Measurements from ENCODE around the gene OR6S1. TPM values are rescaled to one million over a fixed set of nuclear protein-coding genes. Genes with fewer than 3 reads are reported as not detected.

OR6S1 gene
- total RNA-seq, 2 experiments from 2014 or later = not detected

DNA sequence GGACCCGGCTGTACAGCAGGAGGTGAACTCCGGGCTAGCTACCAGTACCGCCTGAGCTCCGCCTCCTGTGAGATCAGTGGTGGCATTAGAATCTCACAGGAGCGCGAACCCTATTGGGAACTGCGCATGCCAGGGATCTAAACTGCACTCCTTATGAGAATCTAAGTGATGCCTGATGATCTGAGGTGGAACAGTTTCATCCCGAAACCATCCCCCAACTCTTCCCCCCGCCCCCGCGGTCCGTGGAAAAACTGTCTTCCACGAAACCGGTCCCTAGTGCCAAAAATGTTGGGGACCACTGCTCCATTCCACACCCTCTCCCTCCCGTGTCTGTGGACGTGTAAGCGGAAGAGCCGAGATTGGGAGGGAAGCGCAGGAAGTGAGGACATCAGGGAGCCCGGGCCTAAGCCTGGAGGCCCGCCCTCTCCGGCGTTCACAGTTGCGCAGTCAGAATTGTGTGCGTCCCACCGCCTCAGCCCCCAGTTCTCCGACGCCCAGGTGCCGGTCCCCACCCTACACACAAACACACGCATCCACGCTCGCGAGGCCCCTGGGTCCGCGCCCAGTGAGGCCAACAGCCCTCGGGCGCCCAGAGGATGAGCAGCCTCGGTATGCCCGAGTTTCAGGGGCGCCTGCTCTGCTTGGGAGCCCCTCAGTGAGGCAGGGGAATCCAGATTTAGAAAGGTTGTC lies 41.1 kb upstream of the OR6S1 start:
- no peaks in the 10 kb centered on the region for H3K27me3 Mint-ChIP-seq

GRCh38 chr14:20682127-20682434 lies 40.6 kb upstream of the OR6S1 start:
- H3K4me3 Mint-ChIP-seq = no peak overlapping the region
- intact Hi-C loops (cut with DNase I, micrococcal nuclease) = loop anchor here (1.0 to 10.0 kb wide), 11 partner anchors 73 to 583 kb away; partner anchors contain the start of genes PARP2 (in 2 of the 2), TEP1 (in 2 of the 2), APEX1 (in 1 of the 2) and CCNB1IP1 (in 1 of the 2)
- ChIA-PET CTCF (interaction anchor here (0.7 to 5.5 kb wide), 18 partner anchors 9 to 423 kb away, joined by 3 to 45 read pairs (median 6); partner anchors contain the start of genes PARP2 and PIP4P1), POLR2A (interaction anchor here (1.7 to 1.9 kb wide), 3 partner anchors 14 to 339 kb away, joined by 6 to 8 read pairs (median 7); partner anchors contain the start of gene PARP2)
- H3K4me1 Mint-ChIP-seq = peaks cover 30% of the 10 kb centered on the region
- H3K9me3 Mint-ChIP-seq (ENCODE audit: low read depth) = no peaks in the 10 kb centered on the region
- no peak for DNase-seq
- no peak overlapping the region for H3K27ac Mint-ChIP-seq
- no peaks in the 10 kb centered on the region for H3K36me3 Mint-ChIP-seq (ENCODE audit: low read depth)
- no peak for ATAC-seq
- no peaks in the 10 kb centered on the region for H3K27me3 Mint-ChIP-seq

More for the DNA sequence above, 41.1 kb upstream of the OR6S1 start:
- Mint-ChIP-seq H3K4me1 (peaks cover 30% of the 10 kb centered on the region), H3K36me3 (ENCODE audit: low read depth) (no peaks in the 10 kb centered on the region), H3K9me3 (ENCODE audit: low read depth) (no peaks in the 10 kb centered on the region), H3K4me3 (no peak overlapping the region), H3K27ac (no peak overlapping the region)
- DNase-seq = peak; percentile 88
- peak; percentile 68 for ATAC-seq
- CTCF ChIA-PET = interaction anchor here (0.7 to 5.5 kb wide), 16 partner anchors 9 to 339 kb away, joined by 3 to 45 read pairs (median 6); partner anchors contain the start of genes PARP2, PIP4P1 and RNASE6
- intact Hi-C loops (cut with DNase I, micrococcal nuclease) = loop anchor here (1.0 to 10.0 kb wide), 14 partner anchors 49 to 582 kb away; partner anchors contain the start of genes PARP2 (in 2 of the 2), TEP1 (in 2 of the 2), APEX1 (in 1 of the 2) and CCNB1IP1 (in 1 of the 2)
- POLR2A ChIA-PET = interaction anchor here (0.8 to 1.9 kb wide), 4 partner anchors 14 to 340 kb away, joined by 3 to 8 read pairs (median 6); partner anchors contain the start of gene PARP2

DNA sequence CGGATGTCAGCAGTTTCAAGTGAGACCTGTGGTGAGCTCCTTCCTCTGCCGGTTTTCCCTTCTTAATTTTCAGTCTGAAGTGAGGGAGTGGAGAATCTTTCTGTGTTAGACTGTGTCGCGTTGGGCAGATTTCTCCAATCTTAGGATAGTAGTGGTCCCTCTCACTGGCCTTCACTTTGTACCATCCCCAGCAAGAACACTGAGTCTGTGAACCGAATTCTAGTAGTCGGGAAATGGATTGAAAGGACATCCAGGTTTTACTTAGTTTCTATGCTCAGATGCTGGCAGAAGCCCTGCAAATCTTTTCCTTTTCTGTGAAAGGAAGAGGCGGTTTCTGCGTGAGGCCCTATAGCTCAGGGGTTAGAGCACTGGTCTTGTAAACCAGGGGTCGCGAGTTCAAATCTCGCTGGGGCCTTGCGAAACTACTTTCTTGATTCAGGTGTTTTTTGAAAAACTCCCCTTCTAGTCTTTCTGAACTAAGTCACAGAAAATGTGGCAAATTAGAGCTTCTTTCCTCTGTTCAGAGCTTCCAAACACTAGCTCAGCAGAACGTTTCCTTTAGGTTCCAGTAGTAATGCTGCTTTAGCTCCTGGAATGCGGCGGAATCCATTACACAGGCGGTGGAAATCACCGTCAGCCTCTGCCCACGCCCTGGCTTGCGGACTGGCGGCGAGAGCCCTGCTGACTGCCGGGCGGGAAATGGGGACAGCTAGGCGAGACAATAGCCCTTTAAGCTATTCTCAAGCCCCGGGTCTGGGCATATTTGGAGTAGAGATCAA lies 40.0 kb upstream of the OR6S1 start:
- peak; percentile 21 for ATAC-seq
- Mint-ChIP-seq H3K4me1 (peaks cover 30% of the 10 kb centered on the region), H3K27me3 (no peaks in the 10 kb centered on the region), H3K36me3 (ENCODE audit: low read depth) (no peaks in the 10 kb centered on the region), H3K27ac (no peak overlapping the region), H3K9me3 (ENCODE audit: low read depth) (no peaks in the 10 kb centered on the region), H3K4me3 (no peak overlapping the region)
- intact Hi-C loops (cut with DNase I, micrococcal nuclease) = loop anchor here (1.0 to 10.0 kb wide), 18 partner anchors 13 to 583 kb away; partner anchors contain the start of genes APEX1 (in 2 of the 2), PARP2 (in 2 of the 2), TEP1 (in 2 of the 2) and CCNB1IP1 (in 1 of the 2)
- peak; percentile 91 for DNase-seq
- CTCF ChIA-PET = interaction anchor here (0.7 to 5.5 kb wide), 23 partner anchors 10 to 429 kb away, joined by 3 to 45 read pairs (median 6); partner anchors contain the start of genes PARP2 and PIP4P1
- POLR2A ChIA-PET = interaction anchor here (1.7 to 1.9 kb wide), 3 partner anchors 13 to 339 kb away, joined by 6 to 8 read pairs (median 7); partner anchors contain the start of gene PARP2

DNA sequence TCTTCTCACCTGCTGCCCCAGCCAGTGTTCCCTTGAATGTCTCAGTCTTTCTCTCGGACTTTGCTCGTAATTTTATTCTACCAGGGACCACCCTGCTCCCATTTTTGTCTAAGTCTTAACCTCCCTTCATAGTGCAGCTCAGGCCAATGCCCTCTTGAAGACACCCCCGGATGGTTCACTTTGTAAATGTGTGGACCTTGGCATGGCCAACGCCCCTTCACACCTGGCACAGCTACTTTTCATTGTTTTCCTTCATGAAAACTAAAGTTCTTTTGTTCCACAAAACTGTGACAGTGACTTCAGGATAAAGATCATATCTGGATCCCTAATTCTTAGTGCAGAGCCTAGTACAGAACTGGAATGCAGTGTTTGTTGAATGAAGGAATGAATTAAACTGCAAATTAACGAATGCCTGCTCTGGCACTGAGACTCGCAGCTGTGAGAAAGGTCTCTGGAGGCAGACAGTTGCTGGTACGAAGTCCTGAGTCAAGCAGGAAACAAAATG lies 39.4 kb upstream of the OR6S1 start:
- ATAC-seq = peak; percentile 20
- H3K27ac Mint-ChIP-seq = no peak overlapping the region
- H3K27me3 Mint-ChIP-seq = no peaks in the 10 kb centered on the region
- POLR2A ChIA-PET = interaction anchor here (1.7 to 1.9 kb wide), 3 partner anchors 13 to 338 kb away, joined by 6 to 8 read pairs (median 7); partner anchors contain the start of gene PARP2
- H3K4me3 Mint-ChIP-seq = no peak overlapping the region
- intact Hi-C loops (cut with DNase I, micrococcal nuclease) = loop anchor here (1.0 to 10.0 kb wide), 11 partner anchors 13 to 584 kb away; partner anchors contain the start of genes APEX1 (in 1 of the 2), HNRNPC (in 1 of the 2), METTL17 (in 1 of the 2) and TEP1 (in 1 of the 2)
- CTCF ChIA-PET = interaction anchor here (0.8 to 5.5 kb wide), 22 partner anchors 10 to 430 kb away, joined by 3 to 45 read pairs (median 6); partner anchors contain the start of genes PARP2 and PIP4P1
- no peaks in the 10 kb centered on the region for H3K36me3 Mint-ChIP-seq (ENCODE audit: low read depth)
- peak; percentile 71 for DNase-seq
- peaks cover 31% of the 10 kb centered on the region for H3K4me1 Mint-ChIP-seq
- H3K9me3 Mint-ChIP-seq (ENCODE audit: low read depth) = no peaks in the 10 kb centered on the region

- CTCF ChIA-PET = interaction anchor here (0.8 to 5.5 kb wide), 12 partner anchors 11 to 430 kb away, joined by 3 to 45 read pairs (median 8); partner anchors contain the start of gene PARP2
- intact Hi-C loops (cut with DNase I, micrococcal nuclease) = loop anchor here (5.0 to 10.0 kb wide), 4 partner anchors 188 to 584 kb away; partner anchors contain the start of genes HNRNPC (in 1 of the 2) and TEP1 (in 1 of the 2)
- no peaks in the 10 kb centered on the region for H3K36me3 Mint-ChIP-seq (ENCODE audit: low read depth)
Observed at GRCh38 chr14:20680363-20680762, 38.9 kb upstream of the OR6S1 start.

DNA sequence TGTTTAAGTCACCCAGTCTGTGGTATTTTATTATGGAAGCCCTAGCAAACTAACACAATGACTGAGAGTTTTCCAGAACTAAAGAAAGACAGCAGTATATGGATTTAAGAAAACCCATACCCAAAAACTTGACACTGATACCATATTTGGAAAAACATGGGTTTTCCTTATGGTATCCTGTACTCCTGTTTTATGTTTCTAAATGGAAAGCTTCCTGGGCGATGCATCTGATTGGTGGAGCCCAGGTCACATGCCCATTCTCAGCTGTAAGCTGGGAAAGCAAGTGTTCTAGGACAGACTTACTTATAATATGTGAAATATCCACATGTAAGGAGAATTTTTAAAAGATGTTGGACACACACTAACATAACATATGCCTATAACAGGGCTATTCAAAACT lies 38.4 kb upstream of the OR6S1 start:
- Mint-ChIP-seq H3K27me3 (no peaks in the 10 kb centered on the region), H3K4me1 (peaks cover 29% of the 10 kb centered on the region), H3K36me3 (ENCODE audit: low read depth) (no peaks in the 10 kb centered on the region), H3K9me3 (ENCODE audit: low read depth) (no peaks in the 10 kb centered on the region), H3K27ac (no peak overlapping the region), H3K4me3 (no peak overlapping the region)
- intact Hi-C loops (cut with DNase I, micrococcal nuclease) = loop anchor here (5.0 to 10.0 kb wide), 4 partner anchors 188 to 585 kb away; partner anchors contain the start of genes HNRNPC (in 1 of the 2) and TEP1 (in 1 of the 2)
- DNase-seq (peak; percentile 45), ATAC-seq (no peak)
- ChIA-PET CTCF (interaction anchor here (0.8 to 5.5 kb wide), 8 partner anchors 12 to 353 kb away, joined by 4 to 45 read pairs (median 6); partner anchors contain the start of gene PARP2), POLR2A (interaction anchor here (0.7 kb wide), 1 partner anchor 406 kb away, joined by 5 read pairs; no protein-coding TSS in a partner anchor)

More at GRCh38 chr14:20680363-20680762, 38.9 kb upstream of the OR6S1 start:
- Mint-ChIP-seq H3K9me3 (ENCODE audit: low read depth) (no peaks in the 10 kb centered on the region), H3K27me3 (no peaks in the 10 kb centered on the region), H3K4me1 (peaks cover 34% of the 10 kb centered on the region), H3K4me3 (no peak overlapping the region), H3K27ac (no peak overlapping the region)
- DNase-seq = no peak
- POLR2A ChIA-PET = no interaction called here
- ATAC-seq = no peak

DNA sequence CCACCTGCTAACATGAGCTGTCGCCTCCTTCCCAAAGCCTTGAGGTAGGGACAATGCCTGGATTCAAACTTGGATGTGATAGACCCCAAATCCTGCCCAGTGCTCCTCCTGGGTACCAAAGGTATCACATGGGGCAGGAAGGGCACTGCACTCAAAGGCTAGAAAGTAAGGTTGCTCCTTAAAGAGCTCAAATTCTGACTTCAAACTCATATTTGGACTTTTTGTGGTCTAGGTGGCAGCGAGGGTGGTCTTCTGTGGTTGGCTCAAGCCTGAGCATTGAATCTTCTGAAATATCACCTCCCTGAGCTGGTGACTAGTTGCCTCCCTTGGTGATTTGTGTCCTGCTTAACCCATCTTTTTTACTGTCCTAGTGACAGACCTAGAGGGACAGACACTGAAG lies 34.6 kb upstream of the OR6S1 start:
- H3K4me1 Mint-ChIP-seq = peaks cover 17% of the 10 kb centered on the region
- POLR2A ChIA-PET = no interaction called here
- H3K27me3 Mint-ChIP-seq = no peaks in the 10 kb centered on the region
- H3K4me3 Mint-ChIP-seq = no peak overlapping the region
- DNase-seq = no peak
- H3K36me3 Mint-ChIP-seq (ENCODE audit: low read depth) = no peaks in the 10 kb centered on the region
- intact Hi-C loops (cut with DNase I, micrococcal nuclease) = no loop called here
- CTCF ChIA-PET = interaction anchor here (0.5 to 2.7 kb wide), 6 partner anchors 11 to 342 kb away, joined by 3 to 9 read pairs (median 4); no protein-coding TSS in a partner anchor
- no peak overlapping the region for H3K27ac Mint-ChIP-seq
- ATAC-seq = no peak
- H3K9me3 Mint-ChIP-seq (ENCODE audit: low read depth) = no peaks in the 10 kb centered on the region

GRCh38 chr14:20675669-20676068 lies 34.2 kb upstream of the OR6S1 start:
- DNase-seq (peak; percentile 34), ATAC-seq (peak; percentile 91)
- intact Hi-C loops (cut with DNase I, micrococcal nuclease) = no loop called here
- Mint-ChIP-seq H3K27me3 (no peaks in the 10 kb centered on the region), H3K27ac (peak overlapping the region; percentile 47), H3K4me1 (peaks cover 13% of the 10 kb centered on the region), H3K36me3 (ENCODE audit: low read depth) (no peaks in the 10 kb centered on the region), H3K9me3 (ENCODE audit: low read depth) (no peaks in the 10 kb centered on the region), H3K4me3 (no peak overlapping the region)
- CTCF ChIA-PET = interaction anchor here (0.5 to 2.7 kb wide), 5 partner anchors 10 to 105 kb away, joined by 3 to 9 read pairs (median 4); no protein-coding TSS in a partner anchor
- POLR2A ChIA-PET = no interaction called here

DNA sequence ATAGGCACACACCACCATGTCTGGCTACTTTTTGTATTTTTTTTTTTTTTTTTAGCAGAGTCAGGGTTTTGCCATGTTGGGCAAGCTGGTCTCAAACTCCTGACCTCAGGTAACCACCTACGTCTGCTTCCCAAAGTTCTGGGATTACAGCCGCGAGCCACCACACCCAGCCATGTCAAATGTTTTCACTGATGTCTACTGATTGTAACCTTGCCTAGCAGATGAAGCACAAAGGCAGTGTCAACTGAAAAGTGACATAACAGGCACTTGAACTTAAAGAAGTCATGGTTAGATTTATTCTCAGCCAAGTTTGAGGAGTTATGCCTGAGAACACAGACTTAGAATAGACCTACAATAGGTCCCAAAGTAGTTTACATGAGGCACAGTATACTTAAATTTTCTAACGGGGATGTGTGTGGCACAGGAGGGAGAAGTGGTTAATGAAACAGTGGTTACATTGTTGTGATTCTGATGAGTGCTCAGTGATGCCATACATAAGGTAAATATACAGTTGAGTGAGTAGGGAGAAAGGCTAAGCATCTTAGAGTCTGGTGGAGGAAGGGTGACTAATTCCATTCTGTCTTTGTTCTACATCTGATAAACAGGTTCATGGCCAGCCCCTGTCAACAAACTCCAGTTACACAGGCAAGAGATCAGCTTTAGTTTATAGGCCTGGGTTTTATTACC lies 30.2 kb upstream of the OR6S1 start:
- intact Hi-C loops (cut with DNase I, micrococcal nuclease) = no loop called here
- DNase-seq = no peak
- no peaks in the 10 kb centered on the region for H3K9me3 Mint-ChIP-seq (ENCODE audit: low read depth)
- H3K27ac Mint-ChIP-seq = no peak overlapping the region
- CTCF ChIA-PET = interaction anchor here (1.6 kb wide), 1 partner anchor 10 kb away, joined by 4 read pairs; no protein-coding TSS in a partner anchor
- ATAC-seq = no peak
- peaks cover 22% of the 10 kb centered on the region for H3K4me1 Mint-ChIP-seq
- no peak overlapping the region for H3K4me3 Mint-ChIP-seq
- H3K36me3 Mint-ChIP-seq (ENCODE audit: low read depth) = no peaks in the 10 kb centered on the region
- POLR2A ChIA-PET = no interaction called here
- H3K27me3 Mint-ChIP-seq = no peaks in the 10 kb centered on the region

- Mint-ChIP-seq H3K4me3 (no peak overlapping the region), H3K4me1 (peaks cover 15% of the 10 kb centered on the region), H3K36me3 (ENCODE audit: low read depth) (no peaks in the 10 kb centered on the region), H3K27me3 (no peaks in the 10 kb centered on the region), H3K27ac (no peak overlapping the region), H3K9me3 (ENCODE audit: low read depth) (no peaks in the 10 kb centered on the region)
- intact Hi-C loops (cut with DNase I, micrococcal nuclease) = loop anchor here in 1 of 2 experiments (1.0 kb wide), 1 partner anchor 12 kb away; no protein-coding TSS in a partner anchor
- ChIA-PET CTCF (interaction anchor here (0.8 to 3.3 kb wide), 4 partner anchors 10 to 353 kb away, joined by 3 to 17 read pairs (median 6); no protein-coding TSS in a partner anchor), POLR2A (interaction anchor here (1.9 kb wide), 1 partner anchor 13 kb away, joined by 8 read pairs; no protein-coding TSS in a partner anchor)
- DNase-seq (no peak), ATAC-seq (no peak)
Observed at GRCh38 chr14:20668969-20669368, 27.5 kb upstream of the OR6S1 start.
